ENCODE data around the gene MICU2. TPM values are rescaled to one million over a fixed set of nuclear protein-coding genes. Genes with fewer than 3 reads are reported as not detected.
"Not testable (repeated sequence)": the region's sequence is repeated elsewhere in the genome, so short reads cannot be mapped to it uniquely, and the experiment has no call there.

MICU2 gene
- total RNA-seq, 2 experiments from 2014 or later, result 28.0 to 30.5 TPM

DNA sequence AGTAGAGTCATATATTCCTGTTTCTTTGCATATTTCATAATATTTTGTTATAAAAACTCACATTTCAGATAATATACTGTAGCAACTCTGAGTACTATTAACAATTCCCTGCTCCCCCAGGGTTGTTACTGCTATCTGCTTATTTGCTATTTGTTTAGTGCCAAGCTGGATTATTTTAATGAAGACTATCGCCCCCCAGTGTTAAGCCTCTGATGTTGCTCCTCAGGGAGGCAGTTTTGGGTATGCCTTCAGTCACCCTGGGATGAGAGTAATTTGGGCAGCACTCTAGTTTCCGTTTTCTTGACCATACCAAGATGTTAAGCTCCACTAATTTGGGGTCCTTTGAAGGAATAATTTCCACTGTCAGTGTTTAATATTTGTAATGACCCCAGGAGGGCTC is 46.0 kb downstream of the MICU2 start:
- Mint-ChIP-seq H3K27ac (no peak overlapping the region), H3K4me3 (no peak overlapping the region), H3K4me1 (ENCODE audit: low read depth) (peaks cover 4% of the 10 kb centered on the region), H3K9me3 (no peaks in the 10 kb centered on the region), H3K27me3 (no peaks in the 10 kb centered on the region), H3K36me3 (ENCODE audit: low read depth) (peaks cover 57% of the 10 kb centered on the region)
- TF ChIP-seq, protein P1, sequence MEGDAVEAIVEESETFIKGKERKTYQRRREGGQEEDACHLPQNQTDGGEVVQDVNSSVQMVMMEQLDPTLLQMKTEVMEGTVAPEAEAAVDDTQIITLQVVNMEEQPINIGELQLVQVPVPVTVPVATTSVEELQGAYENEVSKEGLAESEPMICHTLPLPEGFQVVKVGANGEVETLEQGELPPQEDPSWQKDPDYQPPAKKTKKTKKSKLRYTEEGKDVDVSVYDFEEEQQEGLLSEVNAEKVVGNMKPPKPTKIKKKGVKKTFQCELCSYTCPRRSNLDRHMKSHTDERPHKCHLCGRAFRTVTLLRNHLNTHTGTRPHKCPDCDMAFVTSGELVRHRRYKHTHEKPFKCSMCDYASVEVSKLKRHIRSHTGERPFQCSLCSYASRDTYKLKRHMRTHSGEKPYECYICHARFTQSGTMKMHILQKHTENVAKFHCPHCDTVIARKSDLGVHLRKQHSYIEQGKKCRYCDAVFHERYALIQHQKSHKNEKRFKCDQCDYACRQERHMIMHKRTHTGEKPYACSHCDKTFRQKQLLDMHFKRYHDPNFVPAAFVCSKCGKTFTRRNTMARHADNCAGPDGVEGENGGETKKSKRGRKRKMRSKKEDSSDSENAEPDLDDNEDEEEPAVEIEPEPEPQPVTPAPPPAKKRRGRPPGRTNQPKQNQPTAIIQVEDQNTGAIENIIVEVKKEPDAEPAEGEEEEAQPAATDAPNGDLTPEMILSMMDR (IDR thresholded peaks at IDR 0.05), result peak; percentile 43
- ATAC-seq, result no peak
- intact Hi-C loops (cut with micrococcal nuclease), result no loop called here
- POLR2A ChIA-PET, result no interaction called here
- CTCF ChIA-PET, result interaction anchor here (0.9 to 2.0 kb wide), 13 partner anchors 9 to 48 kb away, joined by 3 to 10 read pairs (median 4); no protein-coding TSS in a partner anchor
- peak; percentile 18 for DNase-seq

DNA sequence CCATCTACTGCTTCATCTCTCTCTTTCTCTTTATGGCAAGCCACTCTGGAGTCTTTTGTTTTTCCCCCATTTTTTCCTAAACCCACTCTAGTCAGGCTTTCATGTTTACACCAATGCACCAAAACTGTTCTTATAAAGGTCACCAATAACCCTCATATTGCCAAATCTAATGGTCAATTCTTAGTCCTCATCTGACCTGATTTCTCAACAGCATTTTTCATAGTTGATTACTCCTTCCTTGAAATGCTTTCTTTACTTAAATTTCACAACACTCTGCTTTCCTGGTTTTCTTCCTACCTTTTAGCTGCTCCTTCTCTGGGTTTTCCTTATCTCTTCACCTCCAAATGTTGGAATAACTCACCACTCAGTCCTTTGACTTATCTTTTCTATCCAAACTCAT is 47.9 kb downstream of the MICU2 start:
- peaks cover 49% of the 10 kb centered on the region for H3K36me3 Mint-ChIP-seq (ENCODE audit: low read depth)
- CTCF ChIA-PET, result interaction anchor here (0.7 to 1.6 kb wide), 2 partner anchors 20 to 22 kb away, joined by 3 to 4 read pairs; no protein-coding TSS in a partner anchor

DNA sequence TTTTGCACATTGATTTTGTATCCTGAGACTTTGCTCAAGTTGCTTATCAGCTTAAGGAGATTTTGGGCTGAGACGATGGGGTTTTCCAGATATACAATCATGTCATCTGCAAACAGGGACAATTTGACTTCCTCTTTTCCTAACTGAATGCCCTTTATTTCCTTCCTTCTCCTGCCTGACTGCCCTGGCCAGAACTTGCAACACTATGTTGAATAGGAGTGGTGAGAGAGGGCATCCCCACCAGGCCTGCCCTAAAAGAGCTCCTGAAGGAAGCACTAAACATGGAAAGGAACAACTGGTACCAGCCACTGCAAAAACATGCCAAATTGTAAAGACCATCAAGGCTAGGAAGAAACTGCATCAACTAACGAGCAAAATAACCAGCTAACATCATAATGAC is 50.7 kb downstream of the MICU2 start:
- ATAC-seq; CTCF ChIA-PET; intact Hi-C loops (cut with micrococcal nuclease); H3K9me3 Mint-ChIP-seq; H3K27me3 Mint-ChIP-seq; H3K4me1 Mint-ChIP-seq (ENCODE audit: low read depth); H3K27ac Mint-ChIP-seq; POLR2A ChIA-PET; H3K4me3 Mint-ChIP-seq; DNase-seq: not testable (repeated sequence)
- H3K36me3 Mint-ChIP-seq (ENCODE audit: low read depth), result peaks cover 39% of the 10 kb centered on the region

More for the DNA sequence above, 47.9 kb downstream of the MICU2 start:
- Mint-ChIP-seq H3K4me1 (ENCODE audit: low read depth) (peaks cover 4% of the 10 kb centered on the region), H3K9me3 (no peaks in the 10 kb centered on the region), H3K4me3 (no peak overlapping the region), H3K27me3 (no peaks in the 10 kb centered on the region), H3K27ac (no peak overlapping the region)
- no peak for ATAC-seq
- POLR2A ChIA-PET, result no interaction called here
- TF ChIP-seq, protein P1 (IDR thresholded peaks at IDR 0.05), result no peak
- no peak for DNase-seq
- intact Hi-C loops (cut with micrococcal nuclease), result no loop called here

DNA sequence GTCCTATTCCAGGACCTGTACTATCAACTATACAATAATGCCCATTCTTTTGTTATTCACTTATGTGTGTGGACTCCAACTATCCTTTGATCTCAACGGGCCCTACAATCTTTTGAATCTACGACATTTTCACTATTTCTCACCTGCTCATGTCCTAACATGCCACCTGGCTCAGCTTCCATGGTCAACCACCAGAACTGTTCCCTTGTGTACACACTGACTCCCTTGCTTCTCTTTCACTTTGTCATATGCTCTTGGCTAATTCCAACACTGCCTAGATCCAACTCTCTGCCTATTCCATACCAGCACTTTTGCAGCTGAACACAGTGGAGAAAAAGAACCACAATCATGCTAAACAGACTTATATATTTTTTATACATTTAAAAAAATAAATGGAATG is 53.1 kb downstream of the MICU2 start:
- no peak overlapping the region for H3K27ac Mint-ChIP-seq
- peaks cover 28% of the 10 kb centered on the region for H3K36me3 Mint-ChIP-seq (ENCODE audit: low read depth)
- intact Hi-C loops (cut with micrococcal nuclease), result no loop called here
- H3K9me3 Mint-ChIP-seq, result no peaks in the 10 kb centered on the region
- H3K4me1 Mint-ChIP-seq (ENCODE audit: low read depth), result peaks cover 10% of the 10 kb centered on the region
- CTCF ChIA-PET, result no interaction called here
- TF ChIP-seq, protein P1 (IDR thresholded peaks at IDR 0.05), result no peak
- DNase-seq (no peak), ATAC-seq (no peak)
- H3K27me3 Mint-ChIP-seq, result no peaks in the 10 kb centered on the region
- POLR2A ChIA-PET, result no interaction called here
- H3K4me3 Mint-ChIP-seq, result no peak overlapping the region

DNA sequence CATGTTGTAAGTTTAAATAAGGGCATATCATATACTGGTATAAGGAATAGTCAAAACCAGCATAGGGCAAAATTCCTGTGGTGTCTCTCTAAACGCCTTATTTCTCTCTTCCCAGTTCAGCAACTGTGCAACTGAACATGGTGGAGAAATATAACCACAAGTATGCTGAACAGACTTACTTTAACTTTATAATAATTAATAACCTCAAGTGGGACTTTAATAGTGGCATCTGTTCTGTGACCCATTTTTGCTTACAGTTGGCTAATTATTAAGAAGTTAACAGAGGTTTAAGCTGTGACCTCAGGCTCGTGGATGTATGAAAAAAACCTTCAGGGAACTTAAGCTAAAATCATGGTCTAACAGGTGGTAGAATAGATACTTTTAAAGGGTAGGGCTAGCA is 54.3 kb downstream of the MICU2 start:
- POLR2A ChIA-PET, result no interaction called here
- H3K4me3 Mint-ChIP-seq, result no peak overlapping the region
- TF ChIP-seq, protein P1 (IDR thresholded peaks at IDR 0.05), result no peak
- peaks cover 15% of the 10 kb centered on the region for H3K4me1 Mint-ChIP-seq (ENCODE audit: low read depth)
- intact Hi-C loops (cut with micrococcal nuclease), result no loop called here
- peaks cover 29% of the 10 kb centered on the region for H3K36me3 Mint-ChIP-seq (ENCODE audit: low read depth)
- H3K27ac Mint-ChIP-seq, result no peak overlapping the region
- CTCF ChIA-PET, result interaction anchor here (2.7 kb wide), 1 partner anchor 9 kb away, joined by 9 read pairs; no protein-coding TSS in a partner anchor
- no peak for ATAC-seq
- no peaks in the 10 kb centered on the region for H3K27me3 Mint-ChIP-seq
- H3K9me3 Mint-ChIP-seq, result no peaks in the 10 kb centered on the region
- no peak for DNase-seq

All from activated CD8-positive, alpha-beta T cell treated with anti-CD3 and anti-CD28 coated beads for 36 hours (primary cell).